HG02610 (cell line): ENCODE results near the gene TMC7.

Source experiments
- ATAC-seq: cut with Tn5 transposase; IDR thresholded peaks from one replicate; pipeline ENCODE4 v1.9.1; 2021; ENCODE audit warnings: mild to moderate bottlenecking, moderate library complexity; ENCODE audit not compliant: unreplicated experiment

The TMC7 gene

DNA sequence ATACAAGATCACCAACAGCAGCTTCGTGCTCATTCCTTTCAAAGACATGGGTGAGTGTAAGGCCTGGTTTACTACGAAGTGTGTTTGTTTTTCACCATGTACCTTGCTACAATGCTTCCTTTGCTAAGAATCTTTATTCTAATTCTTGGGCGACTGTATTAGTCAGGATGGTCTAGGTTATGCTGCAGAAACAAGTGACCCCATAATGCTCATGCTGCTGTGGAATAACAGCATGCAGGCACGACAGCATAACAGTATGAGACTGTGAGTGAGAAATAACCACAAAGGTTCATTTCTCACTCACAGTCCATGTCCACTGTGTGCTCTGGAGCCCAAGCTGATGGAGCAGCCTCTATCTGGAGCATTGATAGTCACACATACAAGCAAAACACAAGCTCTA is 38.0 kb downstream of the TMC7 start:
- no peak for ATAC-seq

- ATAC-seq = no peak
Observed at GRCh38 chr16:19027416-19027815, 43.7 kb downstream of the TMC7 start.

- ATAC-seq = no peak
Observed at GRCh38 chr16:19029980-19030379, 46.2 kb downstream of the TMC7 start.

GRCh38 chr16:19031738-19032137 is 48.0 kb downstream of the TMC7 start:
- no peak for ATAC-seq

DNA sequence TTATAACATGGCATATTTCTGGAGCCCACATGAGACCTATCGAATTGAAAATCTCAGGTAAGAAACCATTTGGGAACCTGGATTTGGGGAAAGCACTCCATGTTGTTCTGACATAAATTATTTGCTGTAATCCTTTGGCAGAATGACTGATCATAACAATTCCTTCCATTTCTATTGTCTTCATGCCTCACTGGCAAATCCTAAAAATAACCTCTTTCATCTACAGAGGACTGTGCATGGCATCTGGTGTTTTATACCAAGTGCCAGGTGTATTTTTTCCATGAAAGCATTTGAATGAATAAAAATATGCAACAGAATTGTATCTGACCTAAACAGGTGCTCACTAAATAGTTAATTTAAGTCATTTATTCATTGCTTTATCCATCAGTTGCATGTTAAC is 50.0 kb downstream of the TMC7 start:
- ATAC-seq = no peak

GRCh38 chr16:19040400-19040799 is 56.7 kb downstream of the TMC7 start:
- ATAC-seq = no peak

DNA sequence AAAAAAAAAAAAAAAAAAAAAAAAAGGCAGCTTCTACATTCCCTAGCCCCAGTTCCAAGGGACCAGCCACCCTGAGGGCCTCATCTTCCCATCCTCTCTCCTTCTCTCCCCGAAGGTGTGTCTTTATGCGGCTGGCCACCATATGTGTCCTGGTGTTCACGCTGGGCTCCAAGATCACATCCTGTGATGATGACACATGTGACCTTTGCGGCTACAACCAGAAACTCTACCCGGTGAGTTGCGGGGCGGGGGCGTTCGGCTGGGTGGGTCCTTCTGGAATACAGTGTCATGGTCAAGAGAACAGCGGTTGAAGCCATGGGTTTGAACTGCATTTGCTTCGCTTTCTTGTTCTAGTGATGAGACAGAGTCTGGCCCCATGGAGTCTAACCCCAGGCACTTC is 61.0 kb downstream of the TMC7 start:
- ATAC-seq = no peak

- no peak for ATAC-seq
Observed at GRCh38 chr16:19046062-19046461, 62.3 kb downstream of the TMC7 start.

- ATAC-seq = no peak
Observed at GRCh38 chr16:19062706-19063105, 79.0 kb downstream of the TMC7 start.

DNA sequence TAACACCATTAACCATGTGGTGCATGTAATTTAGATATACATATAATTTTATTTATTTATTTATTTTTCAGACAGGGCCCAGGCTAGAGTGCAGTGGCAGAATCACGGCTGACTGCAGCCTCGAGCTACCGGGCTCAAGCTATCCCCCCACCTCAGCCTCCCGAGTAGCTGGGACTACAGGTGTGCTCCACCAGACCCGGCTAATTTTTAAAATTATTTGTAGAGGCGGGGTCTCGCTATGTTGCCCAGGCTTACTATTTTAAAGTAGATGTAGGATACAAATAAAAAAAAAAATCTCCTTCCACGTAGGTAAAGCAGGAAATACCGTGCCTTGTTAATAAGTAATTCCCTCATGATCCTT is 83.2 kb downstream of the TMC7 start:
- no peak for ATAC-seq

GRCh38 chr16:19067349-19068236 is 83.9 kb downstream of the TMC7 start, which contains the start of gene COQ7:
TSS of gene COQ7 (plus strand) at chr16:19067614. CDS start at chr16:19067665, 51 bp downstream.
- ATAC-seq = peak; percentile 90

DNA sequence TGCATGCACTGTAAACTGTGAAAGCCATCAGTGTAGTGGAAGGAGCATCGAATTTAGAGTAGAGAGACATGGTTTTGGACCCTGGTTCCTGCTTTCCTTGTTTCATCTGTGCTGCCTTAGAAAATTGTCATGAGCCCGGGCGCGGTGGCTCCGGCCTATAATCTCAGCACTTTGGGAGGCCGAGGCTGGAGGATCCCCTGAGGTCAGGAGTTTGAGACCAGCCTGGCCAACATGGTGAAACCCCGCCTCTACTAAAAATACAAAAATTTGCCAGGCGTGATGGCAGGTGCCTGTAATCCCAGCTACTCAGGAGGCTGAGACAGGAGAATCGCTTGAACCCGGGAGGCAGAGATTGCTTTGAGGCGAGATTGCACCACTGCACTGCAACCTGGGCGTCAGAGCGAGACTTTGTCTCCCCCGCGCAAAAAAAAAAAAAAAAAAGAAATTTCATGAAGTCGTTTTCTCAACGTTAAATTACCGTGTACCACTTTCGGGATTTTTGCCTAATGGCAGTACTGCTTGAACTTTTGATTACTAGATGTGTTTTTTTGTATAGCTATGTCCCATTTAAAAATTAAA is 84.6 kb downstream of the TMC7 start:
- ATAC-seq = no peak

DNA sequence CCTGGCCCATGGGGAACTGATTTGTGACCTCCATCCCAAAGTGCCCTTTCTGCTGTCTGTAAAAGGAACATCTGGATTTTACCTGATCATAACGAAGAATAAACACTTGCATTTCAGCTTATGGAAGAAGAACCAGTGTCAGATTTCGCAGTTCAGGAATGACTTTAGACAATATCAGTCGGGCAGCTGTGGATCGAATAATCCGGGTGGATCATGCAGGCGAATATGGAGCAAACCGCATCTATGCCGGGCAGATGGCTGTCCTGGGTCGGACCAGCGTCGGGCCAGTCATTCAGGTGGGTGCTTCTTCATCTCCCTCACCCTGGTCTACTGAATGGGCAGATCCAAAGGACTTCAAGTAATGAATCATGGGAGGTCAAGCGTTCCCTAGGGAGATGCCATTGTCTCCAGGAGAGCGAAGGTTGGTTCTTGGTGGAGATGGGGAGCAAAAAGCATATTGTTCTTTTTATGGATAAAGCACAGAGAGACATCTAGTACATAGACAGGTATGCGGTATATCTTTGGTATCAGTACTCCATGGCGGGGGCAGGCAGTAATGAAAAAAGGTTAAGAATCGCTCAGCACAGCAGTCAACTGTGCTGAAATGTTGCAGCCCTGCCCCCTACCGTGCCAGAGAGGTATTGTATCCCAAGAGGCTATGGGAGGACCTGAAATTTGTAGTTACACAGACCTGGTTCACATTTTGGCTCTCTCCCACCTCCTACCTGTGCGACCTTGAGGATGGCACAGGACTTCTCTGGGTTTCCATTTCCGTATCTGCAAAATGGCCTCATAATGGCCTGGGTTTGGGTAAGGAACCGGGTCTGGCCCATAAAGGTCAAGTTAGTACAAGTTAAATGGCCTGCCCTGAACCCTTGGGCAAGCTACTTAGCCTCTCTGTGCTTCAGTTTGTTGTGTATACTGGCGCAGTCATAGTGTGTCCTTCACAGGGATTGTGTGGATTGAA is 88.4 kb downstream of the TMC7 start:
- ATAC-seq = no peak

- no peak for ATAC-seq
Observed at GRCh38 chr16:19073344-19073743, 89.6 kb downstream of the TMC7 start.

DNA sequence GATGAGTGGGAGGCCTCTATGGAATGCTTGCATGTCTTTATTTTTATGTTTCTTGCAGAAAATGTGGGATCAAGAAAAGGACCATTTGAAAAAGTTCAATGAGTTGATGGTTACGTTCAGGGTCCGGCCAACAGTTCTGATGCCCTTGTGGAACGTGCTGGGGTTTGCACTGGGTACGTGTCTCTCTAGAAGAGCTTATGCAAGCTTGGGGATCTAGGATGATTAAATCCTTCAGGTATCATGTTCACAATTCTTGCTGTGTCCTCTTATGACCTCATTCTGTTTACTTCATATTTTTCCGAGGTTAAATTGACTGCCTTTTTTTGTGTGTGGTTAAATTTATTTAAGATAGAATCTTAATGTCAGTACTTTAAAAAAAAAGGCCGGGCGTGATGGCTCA is 90.1 kb downstream of the TMC7 start:
- no peak for ATAC-seq

GRCh38 chr16:19075511-19075910 is 91.8 kb downstream of the TMC7 start:
- ATAC-seq = no peak

GRCh38 chr16:19077879-19078278 is 94.1 kb downstream of the TMC7 start:
- ATAC-seq = no peak

DNA sequence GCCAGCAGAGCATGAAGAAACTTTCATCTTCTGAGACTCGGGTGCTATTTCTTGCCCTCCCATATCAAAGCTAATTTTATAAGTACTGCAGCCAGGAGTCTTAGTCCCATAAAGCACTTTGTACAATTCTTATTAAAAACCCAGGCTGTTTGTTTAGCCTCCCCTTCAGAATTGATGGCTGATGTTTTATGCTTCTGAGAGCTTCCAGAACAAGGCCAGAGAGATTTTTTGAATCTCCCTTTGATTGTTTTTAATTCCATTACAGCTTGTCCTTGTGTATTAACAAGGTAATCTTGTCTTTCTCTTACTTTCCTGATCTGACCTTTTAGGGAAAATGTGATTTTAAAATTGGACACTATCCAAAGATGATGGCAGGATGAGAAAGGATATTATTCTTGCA is 99.9 kb downstream of the TMC7 start:
- no peak for ATAC-seq

- no peak for ATAC-seq
Observed at GRCh38 chr16:19084139-19084538, 100.4 kb downstream of the TMC7 start.

DNA sequence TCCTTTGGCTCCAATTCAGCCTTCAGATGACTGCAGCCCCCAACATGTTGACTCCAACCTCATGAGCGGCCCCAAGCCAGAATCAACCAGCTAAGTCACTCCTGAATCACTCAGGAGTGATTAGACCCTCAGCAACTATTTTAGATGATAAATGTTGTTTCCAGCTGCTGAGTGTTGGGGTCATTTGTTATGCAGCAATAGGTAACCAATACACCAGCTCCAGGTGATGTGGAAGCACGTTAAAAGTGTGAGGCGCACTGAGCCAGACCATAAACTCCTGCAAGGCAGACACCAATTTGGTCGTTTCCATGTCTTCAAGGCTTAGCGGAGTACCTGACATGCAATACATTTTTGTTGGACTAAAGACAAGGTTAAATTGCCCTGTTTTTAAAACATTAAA is 101.1 kb downstream of the TMC7 start:
- no peak for ATAC-seq

GRCh38 chr16:19085679-19086200 is 102.0 kb downstream of the TMC7 start:
- ATAC-seq = no peak
